Measurements from ENCODE around the gene SLC11A2. TPM values are rescaled to one million over a fixed set of nuclear protein-coding genes. Genes with fewer than 3 reads are reported as not detected.
A peak's percentile ranks its signal among the peaks of the same experiment; 100 is the strongest.

The SLC11A2 gene
- total RNA-seq, 1 donor from 2014 or later: 36.3 TPM

- H3K4me3 ChIP-seq (ENCODE audit: low read depth, low read length): no peak overlapping the region
- TF ChIP-seq CTCF (IDR thresholded peaks at IDR 0.05; ENCODE audit: insufficient read depth, low read length, poor library complexity, severe bottlenecking): no peak
- no peaks in the 10 kb centered on the region for H3K36me3 ChIP-seq (ENCODE audit: control insufficient read depth, insufficient read depth, low read length)
- no peak for DNase-seq (ENCODE audit: low read depth)
- H3K27me3 ChIP-seq (ENCODE audit: control insufficient read depth, insufficient read depth, low read length): no peaks in the 10 kb centered on the region
Observed at GRCh38 chr12:51033048-51033447, 6.9 kb upstream of the SLC11A2 start.

- no peaks in the 10 kb centered on the region for H3K36me3 ChIP-seq (ENCODE audit: control insufficient read depth, insufficient read depth, low read length)
- H3K27me3 ChIP-seq (ENCODE audit: control insufficient read depth, insufficient read depth, low read length): no peaks in the 10 kb centered on the region
- DNase-seq (ENCODE audit: low read depth): no peak
- no peak for TF ChIP-seq CTCF (IDR thresholded peaks at IDR 0.05; ENCODE audit: insufficient read depth, low read length, poor library complexity, severe bottlenecking)
- no peak overlapping the region for H3K4me3 ChIP-seq (ENCODE audit: low read depth, low read length)
Observed at GRCh38 chr12:51028813-51029150, 2.6 kb upstream of the SLC11A2 start.

- TF ChIP-seq CTCF (IDR thresholded peaks at IDR 0.05; ENCODE audit: insufficient read depth, low read length, poor library complexity, severe bottlenecking): peak; percentile 36
- no peak for DNase-seq (ENCODE audit: low read depth)
- H3K4me3 ChIP-seq (ENCODE audit: low read depth, low read length): no peak overlapping the region
Observed at GRCh38 chr12:51028126-51028812, 2.1 kb upstream of the SLC11A2 start.

GRCh38 chr12:51027342-51027835 lies 1.2 kb upstream of the SLC11A2 start:
- no peak for DNase-seq (ENCODE audit: low read depth)
- H3K4me3 ChIP-seq (ENCODE audit: low read depth, low read length): no peak overlapping the region
- TF ChIP-seq CTCF (IDR thresholded peaks at IDR 0.05; ENCODE audit: insufficient read depth, low read length, poor library complexity, severe bottlenecking): no peak
- H3K36me3 ChIP-seq (ENCODE audit: control insufficient read depth, insufficient read depth, low read length): no peaks in the 10 kb centered on the region
- H3K27me3 ChIP-seq (ENCODE audit: control insufficient read depth, insufficient read depth, low read length): no peaks in the 10 kb centered on the region

More at GRCh38 chr12:51028126-51028812, 2.1 kb upstream of the SLC11A2 start:
- H3K36me3 ChIP-seq (ENCODE audit: control insufficient read depth, insufficient read depth, low read length): no peaks in the 10 kb centered on the region
- H3K27me3 ChIP-seq (ENCODE audit: control insufficient read depth, insufficient read depth, low read length): no peaks in the 10 kb centered on the region

- no peak for TF ChIP-seq CTCF (IDR thresholded peaks at IDR 0.05; ENCODE audit: insufficient read depth, low read length, poor library complexity, severe bottlenecking)
- DNase-seq (ENCODE audit: low read depth): no peak
- H3K36me3 ChIP-seq (ENCODE audit: control insufficient read depth, insufficient read depth, low read length): no peaks in the 10 kb centered on the region
- no peaks in the 10 kb centered on the region for H3K27me3 ChIP-seq (ENCODE audit: control insufficient read depth, insufficient read depth, low read length)
- H3K4me3 ChIP-seq (ENCODE audit: low read depth, low read length): peak overlapping the region; percentile 83
Observed at GRCh38 chr12:51025338-51025835, 797 bp downstream of the SLC11A2 start.

All from kidney epithelial cell (primary cell).